HCT116 (cell line): Measurements from ENCODE around the gene HAPLN1.

ENCODE experiments used
- CTCF ChIP-seq, 3 experiments: fragments of 200-600 bp in 1 of 3; sonication (generic) in 1 of 3; IDR thresholded peaks in 2 of 3; conservative IDR thresholded peaks in 1 of 3; 2 replicates each; pipeline ENCODE4 v1.5.1; 2012 to 2017; ENCODE audit warnings: low read depth in 2 of 3, low read length in 2 of 3, antibody characterized with exemption in 1 of 3, borderline replicate concordance in 1 of 3, control low read depth in 1 of 3, mild to moderate bottlenecking in 1 of 3, mixed read lengths in 1 of 3, mixed run types in 1 of 3, moderate library complexity in 1 of 3; ENCODE audit not compliant: insufficient read depth in 1 of 3
- EZH2 ChIP-seq: fragments of 200-600 bp; sonication (generic); IDR thresholded peaks from 2 replicates; pipeline ENCODE4 v1.6.1; 2017; ENCODE audit warnings: antibody characterized with exemption, mixed run types
- EZH2phosphoT487 ChIP-seq: fragments of 200-600 bp; IDR thresholded peaks from 2 replicates; pipeline ENCODE4 v1.6.1; 2018; ENCODE audit warnings: antibody characterized with exemption, borderline replicate concordance
- JUND ChIP-seq: IDR thresholded peaks from 2 replicates; pipeline ENCODE4 v1.6.1; 2012
- MAX ChIP-seq: IDR thresholded peaks from 2 replicates; pipeline ENCODE4 v1.6.1; 2012
- POLR2A ChIP-seq: IDR thresholded peaks from 2 replicates; pipeline ENCODE4 v1.7.0; 2011; ENCODE audit warnings: borderline replicate concordance; ENCODE audit not compliant: insufficient read depth, insufficient read length; ENCODE audit errors: extremely low read depth
- POLR2AphosphoS5 ChIP-seq: IDR thresholded peaks from 2 replicates; pipeline ENCODE4 v1.6.1; 2011; ENCODE audit warnings: mild to moderate bottlenecking, low read depth, low read length, moderate library complexity
- RAD21 ChIP-seq: IDR thresholded peaks from 2 replicates; pipeline ENCODE4 v1.6.1; 2012; ENCODE audit warnings: low read depth, mild to moderate bottlenecking
- REST ChIP-seq: IDR thresholded peaks from 2 replicates; pipeline ENCODE4 v1.6.1; 2012; ENCODE audit warnings: low read depth
- ZBTB33 ChIP-seq: IDR thresholded peaks from 2 replicates; pipeline ENCODE4 v1.6.1; 2011; ENCODE audit warnings: mild to moderate bottlenecking, low read length, moderate library complexity; ENCODE audit not compliant: insufficient replicate concordance; ENCODE audit errors: extremely low read depth

- TF ChIP-seq REST (no peak), CTCF (IDR thresholded peaks at IDR 0.05 in 2 of 3, conservative IDR thresholded peaks at IDR 0.05 in 1 of 3; ENCODE audit: borderline replicate concordance in 1 of 3, insufficient read depth in 1 of 3, low read depth in 2 of 3, low read length in 2 of 3) (no peak), JUND (no peak), EZH2 (no peak), POLR2AphosphoS5 (no peak), ZBTB33 (no peak), POLR2A (no peak), MAX (no peak), RAD21 (no peak), EZH2phosphoT487 (no peak)
Observed at GRCh38 chr5:83740741-83741140, 20.1 kb upstream of the HAPLN1 start.
